HG03103 (cell line): ENCODE results near the gene ZDHHC16.
A peak's percentile ranks its signal among the peaks of the same experiment; 100 is the strongest.
"Not testable (repeated sequence)": the region's sequence is repeated elsewhere in the genome, so short reads cannot be mapped to it uniquely, and the experiment has no call there.

ENCODE experiments used
- ATAC-seq: cut with Tn5 transposase; IDR thresholded peaks from one replicate; pipeline ENCODE4 v1.9.1; 2021; ENCODE audit warnings: low read depth; ENCODE audit not compliant: unreplicated experiment

The ZDHHC16 gene

DNA sequence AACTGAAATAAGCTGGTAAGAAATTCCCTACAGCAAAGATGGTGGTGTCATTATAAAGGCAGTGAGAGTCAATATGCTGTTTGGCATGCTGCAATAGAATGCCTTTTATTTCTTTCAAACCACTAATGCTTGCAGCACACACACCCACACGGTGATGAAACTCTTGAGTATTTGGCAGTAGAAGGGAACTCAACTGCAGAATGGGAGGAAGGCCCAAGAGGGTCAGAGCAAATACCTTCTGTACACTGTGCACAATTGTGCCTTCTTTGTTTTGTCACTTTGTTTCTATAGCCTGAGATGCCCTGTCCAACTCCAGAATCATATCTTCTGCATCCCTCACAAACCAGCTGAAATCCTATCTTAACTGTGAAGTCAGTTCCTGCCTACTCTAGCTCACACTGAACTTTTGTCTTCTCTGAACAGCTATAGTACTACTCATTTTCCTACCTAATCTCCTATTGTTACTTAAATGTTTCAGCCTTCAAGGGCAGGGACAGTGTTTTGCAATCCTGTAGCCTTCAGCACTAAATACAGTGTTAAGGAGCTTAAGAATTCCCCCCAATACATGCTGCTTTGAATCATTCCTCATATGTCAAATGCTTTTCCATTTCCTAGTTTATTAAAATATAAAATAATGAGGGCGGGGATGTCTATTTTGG is 30.1 kb downstream of the ZDHHC16 start:
- no peak for ATAC-seq

DNA sequence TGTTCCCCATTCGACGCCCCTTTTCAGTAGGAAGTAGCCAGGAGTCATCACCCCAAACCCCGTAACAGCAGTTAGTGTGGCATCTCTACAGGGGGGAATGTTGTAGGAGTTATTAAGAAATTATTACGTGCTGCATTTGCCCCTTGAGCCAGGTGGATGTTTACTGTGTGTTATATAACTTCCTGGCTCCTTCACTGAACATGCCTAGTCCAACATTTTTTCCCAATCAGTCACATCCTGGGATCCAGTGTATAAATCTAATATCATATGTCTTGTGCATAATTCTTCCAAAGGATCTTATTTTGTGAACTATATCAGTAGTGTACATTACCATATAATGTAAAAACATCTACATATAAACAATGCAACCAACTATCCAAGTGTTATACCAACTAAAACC is 33.4 kb downstream of the ZDHHC16 start:
- ATAC-seq, result not testable (repeated sequence)

DNA sequence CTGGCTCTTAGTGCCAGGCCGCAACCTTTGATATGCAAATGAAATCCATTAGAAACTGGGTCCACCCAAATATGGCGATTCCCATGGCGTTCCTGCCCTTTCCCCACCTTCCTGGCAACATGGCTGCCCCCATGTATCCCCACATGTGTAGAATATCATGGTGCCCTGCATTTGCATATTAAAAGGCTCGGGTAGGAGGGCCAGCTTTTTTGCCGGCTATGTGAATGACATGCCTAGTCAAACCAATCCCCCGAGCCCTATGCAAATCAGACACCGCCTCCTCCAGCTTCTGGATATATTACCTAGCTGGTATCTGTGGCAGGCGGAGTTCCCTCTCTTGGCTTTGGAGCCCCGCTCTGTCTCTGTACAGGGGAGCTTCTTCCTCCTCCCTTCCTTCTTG is 34.0 kb downstream of the ZDHHC16 start:
- ATAC-seq, result no peak

DNA sequence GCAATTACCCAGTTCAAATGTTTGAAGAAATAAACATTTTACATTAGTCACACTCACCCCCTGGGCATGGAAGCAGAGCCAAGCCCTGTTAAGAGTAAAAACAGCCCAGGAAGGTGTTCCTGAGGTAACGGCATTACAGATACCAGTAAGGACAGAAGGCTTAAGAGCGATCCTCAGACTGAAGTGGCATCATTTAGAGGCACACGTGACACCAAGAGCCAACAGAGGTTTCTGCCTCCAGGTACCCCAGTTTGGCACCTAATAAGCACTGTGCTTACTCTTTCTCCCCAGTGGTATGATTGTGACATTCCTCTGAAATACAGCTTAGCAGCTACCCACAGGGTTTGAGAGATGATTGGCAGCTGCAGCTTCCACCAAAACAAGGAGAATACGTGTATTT is 35.1 kb downstream of the ZDHHC16 start:
- no peak for ATAC-seq

DNA sequence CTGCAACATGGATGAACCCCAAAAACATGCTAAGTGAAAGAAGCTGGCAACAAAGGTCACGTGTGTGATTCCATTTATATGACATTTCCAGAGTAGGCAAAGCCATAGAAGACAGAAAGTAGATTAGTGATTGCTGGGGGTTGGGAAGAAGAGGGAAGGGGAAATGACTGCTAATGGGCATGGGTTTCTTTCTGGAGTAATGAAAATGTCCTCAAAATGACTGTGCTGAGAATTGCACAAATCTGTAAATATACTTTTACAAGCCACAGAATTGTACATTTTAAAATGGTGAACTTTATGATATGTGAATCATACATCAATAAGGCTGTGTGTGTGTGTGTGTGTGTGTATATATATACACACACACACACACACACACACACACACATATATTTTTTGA is 36.4 kb downstream of the ZDHHC16 start:
- ATAC-seq, result no peak

DNA sequence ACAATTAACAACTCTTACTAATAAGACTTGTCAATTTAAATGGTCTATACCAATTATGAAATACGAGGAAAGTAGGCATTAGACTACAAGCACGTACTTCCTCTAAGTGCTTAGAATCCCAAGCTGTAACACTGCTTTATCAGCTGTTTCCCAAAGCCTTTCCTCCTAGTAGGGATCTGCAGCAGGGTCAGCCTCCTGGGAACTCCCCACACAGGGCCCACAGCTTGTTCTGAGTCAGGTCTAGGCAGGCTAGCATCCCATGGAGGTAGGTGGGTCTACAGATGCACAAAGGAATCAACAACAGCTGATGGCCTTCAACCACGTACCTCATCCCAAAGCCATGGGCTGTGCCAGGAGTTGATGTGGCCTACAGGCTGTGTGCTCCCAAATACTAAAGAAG is 37.5 kb downstream of the ZDHHC16 start:
- no peak for ATAC-seq

DNA sequence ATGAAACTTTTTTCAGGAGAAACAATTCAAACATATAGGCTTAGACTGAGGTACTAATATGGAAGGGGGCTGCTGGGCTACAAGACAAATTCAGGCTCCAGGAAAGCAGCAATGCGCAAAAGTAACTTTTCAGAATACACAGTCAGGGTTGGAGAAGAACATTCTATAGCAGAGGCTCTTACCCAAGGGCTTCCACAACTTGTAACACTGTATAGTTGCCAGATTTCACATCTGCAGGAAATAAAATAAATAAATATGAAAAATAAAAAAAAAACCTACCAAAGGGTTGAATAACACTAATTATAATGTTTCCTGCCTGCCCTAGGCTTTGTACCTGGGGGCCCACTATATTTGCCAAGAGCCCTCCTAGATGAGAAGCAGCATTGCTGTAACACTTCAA is 37.9 kb downstream of the ZDHHC16 start:
- ATAC-seq, result no peak

DNA sequence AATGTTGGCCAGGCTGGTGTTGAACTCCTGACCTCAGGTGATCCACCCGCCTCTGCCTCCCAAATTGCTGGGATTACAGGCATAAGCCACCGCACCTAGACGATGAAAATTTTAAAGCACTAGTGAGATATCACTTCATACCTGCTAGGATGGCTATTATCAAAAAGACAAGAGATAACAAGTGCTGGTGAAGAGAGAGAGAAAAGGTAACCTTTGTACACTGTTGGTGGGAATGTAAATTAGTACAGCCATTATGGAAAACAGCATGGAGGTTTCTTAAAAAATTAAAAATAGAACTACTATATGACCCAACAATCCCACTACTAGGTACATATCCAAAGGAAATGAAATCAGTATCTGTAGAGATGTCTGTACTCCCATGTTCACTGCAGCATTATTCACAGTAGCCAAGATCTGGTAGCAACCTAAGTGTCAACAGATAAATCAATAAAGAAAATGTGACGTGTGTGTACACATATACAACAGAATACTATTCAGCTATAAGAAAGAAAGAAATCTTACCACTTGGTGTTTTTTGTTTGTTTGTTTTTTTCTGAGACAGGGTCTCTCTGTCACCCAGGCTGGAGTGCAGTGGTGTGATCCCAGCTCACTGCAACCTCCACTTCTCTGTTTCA is 39.8 kb downstream of the ZDHHC16 start:
- ATAC-seq, result no peak

DNA sequence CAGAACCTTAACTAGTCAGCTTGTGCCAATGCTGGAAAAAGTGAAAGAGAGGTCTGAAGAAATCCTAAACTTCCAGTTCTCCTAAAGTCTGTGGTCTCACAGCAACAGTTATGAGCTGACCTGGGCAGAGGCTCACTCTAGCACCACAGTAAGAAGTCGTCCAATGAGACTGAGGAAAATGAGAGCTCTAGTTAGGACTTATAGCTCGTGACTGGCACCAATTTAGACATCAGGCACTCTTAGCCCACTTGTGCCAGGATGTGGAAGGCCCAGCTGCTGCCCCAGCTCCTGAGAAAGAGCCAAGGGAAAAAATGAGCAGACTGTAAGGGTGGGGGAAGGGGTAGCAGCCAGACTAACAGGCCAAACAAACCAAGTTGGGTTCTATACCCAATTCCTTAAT is 44.6 kb downstream of the ZDHHC16 start:
- no peak for ATAC-seq

DNA sequence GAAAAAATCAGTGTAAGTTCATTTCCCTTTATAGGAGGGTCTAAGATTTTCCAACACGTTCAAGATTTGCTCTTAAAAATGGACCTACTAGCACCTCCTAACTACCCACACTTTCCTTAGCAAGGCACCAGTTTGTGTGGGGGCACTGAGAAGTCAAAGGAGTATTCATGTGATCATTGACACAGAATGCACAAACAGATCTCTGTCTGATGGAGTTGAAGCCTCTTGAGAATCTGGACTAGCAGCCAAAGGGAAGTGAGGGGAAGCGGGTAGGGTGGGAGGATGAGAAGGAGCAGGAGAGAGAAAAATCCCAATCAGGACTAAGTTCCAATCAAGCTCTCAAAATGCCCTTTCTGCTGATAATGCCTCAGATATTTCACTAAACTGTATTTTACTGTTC is 48.2 kb downstream of the ZDHHC16 start:
- no peak for ATAC-seq

DNA sequence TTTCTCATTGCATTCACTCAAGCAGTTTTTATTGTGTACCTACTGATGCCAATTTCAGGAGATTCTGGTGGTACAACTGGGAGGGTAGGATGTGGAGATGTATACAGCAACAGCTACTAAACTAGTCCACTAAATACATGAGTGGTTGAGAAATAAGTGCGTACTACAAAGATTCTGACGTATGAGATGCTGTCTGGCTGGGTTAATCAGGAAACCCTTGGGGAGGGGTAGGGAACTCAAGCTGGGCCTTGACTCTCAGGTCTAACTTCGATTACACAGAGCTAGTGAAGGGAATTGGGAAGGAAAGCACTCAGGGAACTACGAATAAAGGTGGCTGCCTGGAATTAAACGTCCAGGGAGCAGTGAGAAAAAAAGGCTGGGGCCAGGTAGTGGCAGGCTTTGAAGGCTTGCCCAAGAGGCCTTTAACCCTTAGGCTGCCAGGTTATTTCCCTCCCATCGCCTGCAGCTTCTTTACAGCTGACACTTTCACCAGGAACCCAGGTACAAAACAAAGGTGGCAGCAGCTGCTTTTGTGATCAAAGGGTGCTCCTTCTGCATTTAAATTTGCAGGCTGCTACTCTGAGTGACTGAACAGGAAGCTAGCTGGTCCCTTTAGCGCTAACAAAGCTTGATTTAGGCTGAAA is 49.0 kb downstream of the ZDHHC16 start:
- no peak for ATAC-seq

DNA sequence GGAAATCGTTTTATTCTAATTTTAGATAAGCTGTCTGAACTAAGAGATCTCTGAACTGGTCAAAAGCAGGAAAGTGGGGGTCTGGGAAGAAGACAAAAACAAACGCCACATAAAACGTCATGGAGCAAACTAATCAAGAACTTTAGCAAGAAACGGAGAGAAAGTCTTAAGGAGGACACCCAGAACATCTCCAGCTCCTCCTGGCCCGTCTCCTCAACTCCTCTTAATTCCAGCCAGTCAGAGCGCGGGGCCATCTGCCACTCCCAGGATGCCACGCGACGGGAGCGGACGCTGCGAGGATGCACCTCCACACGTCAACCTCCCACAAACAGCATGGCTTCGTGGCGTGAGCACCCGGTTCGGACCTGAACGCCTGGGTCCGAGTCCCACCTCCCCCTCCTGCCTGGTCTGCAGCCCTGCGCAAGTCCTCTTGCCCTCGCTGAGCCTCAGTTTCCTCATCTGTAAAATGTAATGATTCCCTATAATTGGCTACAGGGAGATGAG is 51.6 kb downstream of the ZDHHC16 start:
- ATAC-seq, result no peak

DNA sequence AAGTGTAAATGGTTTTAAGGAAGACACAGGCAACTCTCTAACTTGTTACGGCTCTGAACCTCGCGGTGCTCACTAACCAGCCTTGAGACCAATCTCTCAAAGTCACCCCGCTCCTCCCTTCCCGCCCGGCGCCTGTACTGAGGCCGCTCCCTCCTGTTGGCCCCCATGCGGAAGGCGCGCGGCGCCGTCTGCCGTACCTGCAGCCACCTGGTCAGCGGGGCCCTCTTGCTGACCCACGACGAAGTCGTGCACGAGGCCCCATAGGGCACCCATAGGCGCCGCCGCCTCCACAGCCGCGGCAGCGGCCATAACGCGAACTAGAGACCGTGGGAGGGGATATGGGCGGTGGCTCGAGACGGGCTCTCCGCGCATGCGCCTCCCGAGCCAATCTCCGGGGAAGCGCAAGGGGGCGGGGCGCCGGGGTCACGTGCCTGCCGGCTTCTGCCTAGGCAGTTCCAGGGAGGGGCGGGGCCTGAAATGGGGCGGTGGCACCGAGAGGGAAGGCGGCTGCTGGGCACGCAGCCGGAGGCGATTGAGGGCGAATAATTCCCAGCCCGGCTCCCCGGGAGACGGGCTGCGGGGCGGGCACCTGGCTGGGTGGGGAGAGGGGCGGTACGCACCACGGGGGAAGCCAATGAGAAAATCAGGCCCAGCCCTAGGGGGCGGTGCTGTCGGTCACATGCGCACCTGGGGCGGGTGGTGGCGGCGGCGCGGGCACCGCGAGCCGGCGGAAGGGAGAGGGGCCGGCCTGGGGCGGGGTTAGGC is 52.3 kb downstream of the ZDHHC16 start, which contains the start of gene MMS19:
MMS19 (minus strand) TSS at position 347 of the 765 bp plus-strand sequence; CDS start at position 309, 38 bp downstream.
- peak; percentile 86 for ATAC-seq

DNA sequence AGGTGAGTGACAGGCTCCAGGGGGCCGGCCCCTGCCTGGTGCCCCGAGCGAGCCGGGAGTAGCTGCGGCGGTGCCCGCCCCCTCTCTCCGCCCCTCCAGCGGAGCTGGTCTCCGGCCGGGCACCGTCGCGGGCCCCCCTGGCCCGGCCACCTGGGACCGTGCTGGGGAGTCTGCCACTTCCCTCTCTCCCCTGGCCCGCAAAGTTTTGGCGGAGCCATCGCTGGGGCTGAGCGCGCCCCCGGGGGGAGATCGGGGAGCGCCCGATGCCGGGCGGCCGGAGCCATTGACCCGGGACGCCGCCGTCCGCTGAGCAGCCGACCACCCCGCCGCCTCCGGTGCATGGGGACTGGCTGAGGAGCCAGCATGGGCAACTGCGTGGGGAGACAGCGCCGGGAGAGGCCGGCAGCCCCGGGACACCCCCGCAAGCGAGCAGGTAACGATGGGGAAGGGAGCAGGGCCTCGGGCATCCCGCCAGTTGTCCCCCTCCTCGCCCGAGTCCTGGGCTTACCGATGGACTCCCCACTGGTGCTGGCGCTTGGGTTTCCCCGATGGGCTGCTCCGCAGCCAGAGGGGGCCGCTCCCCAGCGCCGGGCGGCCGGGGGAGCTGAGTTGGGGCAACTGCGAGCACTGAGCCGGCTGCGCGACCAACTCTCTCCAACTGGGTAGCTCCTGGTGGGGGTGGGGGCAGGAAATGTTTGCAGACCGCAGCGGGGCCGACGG is 53.0 kb downstream of the ZDHHC16 start, which contains the start of gene UBTD1:
UBTD1 (plus strand) TSS at position 84 of the 720 bp plus-strand sequence; CDS start at position 364, 280 bp downstream.
- peak; percentile 2 for ATAC-seq

DNA sequence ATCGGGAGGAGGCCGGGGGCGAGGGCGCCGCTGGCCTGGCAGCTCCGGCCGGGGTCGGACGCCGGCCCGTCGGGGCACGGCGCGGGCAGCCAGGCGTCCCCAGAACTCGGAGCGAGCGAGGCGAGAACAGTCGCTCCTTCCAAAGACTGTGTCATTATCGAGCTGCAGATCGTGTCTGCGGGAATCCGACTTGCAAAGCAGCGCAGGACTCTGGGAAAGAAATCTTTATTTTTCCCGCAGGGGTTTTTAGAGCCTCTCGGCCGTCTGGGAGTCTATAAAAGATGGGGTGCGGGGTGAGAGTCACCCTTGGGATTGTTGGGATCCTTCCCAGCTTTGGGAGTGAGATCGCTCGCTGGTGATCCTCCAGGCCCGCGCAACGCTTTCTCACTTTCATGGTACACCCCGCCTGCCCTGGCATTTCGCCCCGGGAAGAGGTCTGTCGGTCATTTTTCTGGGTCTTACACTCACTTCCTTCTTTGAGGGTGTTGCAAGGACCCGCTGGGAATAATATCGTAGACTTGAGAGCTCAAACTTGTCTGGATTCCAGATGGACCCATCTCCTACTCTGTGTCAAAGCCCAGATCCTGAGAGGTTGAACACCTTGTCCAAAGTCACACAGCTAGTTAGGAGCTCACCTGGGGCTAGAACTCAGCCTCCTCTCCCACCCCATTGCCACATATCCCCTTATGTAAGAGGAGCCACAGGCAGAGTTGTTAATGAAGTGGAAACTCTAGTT is 53.8 kb downstream of the ZDHHC16 start:
- ATAC-seq, result no peak

DNA sequence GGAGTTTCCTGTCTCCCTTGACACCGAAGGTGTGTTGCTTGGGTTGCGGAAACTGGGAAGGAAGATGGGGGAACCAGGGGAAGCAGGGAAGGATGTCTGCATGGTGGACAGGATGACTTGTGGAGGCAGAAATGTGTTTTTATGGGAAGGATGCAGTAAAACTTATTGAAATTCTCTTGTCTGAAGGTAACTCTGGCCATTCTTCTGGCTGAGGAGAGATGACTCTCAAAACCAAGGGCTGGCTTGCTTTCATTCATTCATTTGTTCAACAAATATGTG is 54.3 kb downstream of the ZDHHC16 start:
- no peak for ATAC-seq

DNA sequence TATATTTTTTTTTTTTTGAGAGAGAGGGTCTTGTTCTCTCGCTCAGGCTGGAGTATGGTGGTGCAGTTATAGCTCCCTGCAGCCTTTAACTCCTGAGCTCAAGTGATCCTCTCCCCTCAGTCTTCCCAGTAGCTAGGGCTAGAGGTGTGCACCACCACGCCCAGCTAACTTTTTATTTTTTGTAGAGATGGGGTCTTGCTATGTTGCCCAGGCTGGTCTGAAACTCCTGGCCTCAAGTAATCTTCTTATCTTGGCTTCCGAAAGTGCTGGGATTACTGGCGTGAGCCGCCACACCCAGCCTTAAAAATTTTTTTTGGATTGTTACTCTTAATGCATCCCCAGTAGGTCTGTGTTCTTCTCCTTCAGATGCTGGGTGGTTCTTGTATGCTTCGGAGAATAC is 56.9 kb downstream of the ZDHHC16 start:
- ATAC-seq, result no peak

DNA sequence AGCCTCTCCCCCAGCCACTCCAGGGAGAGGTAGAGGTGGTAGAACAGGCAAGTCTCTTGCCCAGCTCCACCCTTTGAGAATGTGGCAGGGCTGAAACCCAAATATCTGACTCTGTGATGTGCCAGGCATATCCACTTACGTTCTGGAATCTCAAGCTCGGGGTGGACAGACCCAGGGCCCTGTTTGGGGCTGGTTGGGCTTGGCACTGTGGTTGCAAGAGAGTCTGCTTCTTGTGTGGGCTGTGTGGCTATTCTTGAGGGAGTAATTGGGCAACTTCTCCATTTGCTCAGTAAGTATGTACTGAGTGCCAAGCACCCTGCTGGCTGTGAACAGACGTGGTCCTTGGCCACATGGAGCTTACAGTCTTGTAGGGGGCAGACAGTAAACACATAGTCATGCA is 57.4 kb downstream of the ZDHHC16 start:
- no peak for ATAC-seq

DNA sequence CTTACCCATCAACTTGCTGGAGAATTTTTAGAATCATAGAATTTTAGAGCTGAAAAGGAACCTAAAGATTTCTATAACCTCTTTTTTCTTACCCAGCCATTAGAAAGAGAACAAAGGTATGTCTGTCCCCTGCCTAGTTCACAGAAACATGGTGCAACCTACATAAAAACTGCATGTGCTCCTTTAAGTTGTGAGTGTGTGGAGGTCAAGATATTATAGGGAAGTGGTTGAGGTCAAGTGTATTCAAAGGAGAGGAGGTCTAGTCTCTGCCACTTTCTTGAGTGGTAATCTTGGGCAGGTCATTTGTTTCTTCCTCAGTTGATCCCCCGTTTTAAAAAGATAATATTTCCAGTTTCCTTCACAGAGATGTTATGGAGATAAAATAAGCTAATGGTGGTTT is 59.2 kb downstream of the ZDHHC16 start:
- ATAC-seq, result no peak
